NCI-H1930 (cell line): Measurements from ENCODE around the gene SORBS1.

Experiments used
- DNase-seq, 2 experiments: peaks; one replicate each; lab custom pipeline; 2025; lab: John Stamatoyannopoulos, UW

SORBS1 gene

DNA sequence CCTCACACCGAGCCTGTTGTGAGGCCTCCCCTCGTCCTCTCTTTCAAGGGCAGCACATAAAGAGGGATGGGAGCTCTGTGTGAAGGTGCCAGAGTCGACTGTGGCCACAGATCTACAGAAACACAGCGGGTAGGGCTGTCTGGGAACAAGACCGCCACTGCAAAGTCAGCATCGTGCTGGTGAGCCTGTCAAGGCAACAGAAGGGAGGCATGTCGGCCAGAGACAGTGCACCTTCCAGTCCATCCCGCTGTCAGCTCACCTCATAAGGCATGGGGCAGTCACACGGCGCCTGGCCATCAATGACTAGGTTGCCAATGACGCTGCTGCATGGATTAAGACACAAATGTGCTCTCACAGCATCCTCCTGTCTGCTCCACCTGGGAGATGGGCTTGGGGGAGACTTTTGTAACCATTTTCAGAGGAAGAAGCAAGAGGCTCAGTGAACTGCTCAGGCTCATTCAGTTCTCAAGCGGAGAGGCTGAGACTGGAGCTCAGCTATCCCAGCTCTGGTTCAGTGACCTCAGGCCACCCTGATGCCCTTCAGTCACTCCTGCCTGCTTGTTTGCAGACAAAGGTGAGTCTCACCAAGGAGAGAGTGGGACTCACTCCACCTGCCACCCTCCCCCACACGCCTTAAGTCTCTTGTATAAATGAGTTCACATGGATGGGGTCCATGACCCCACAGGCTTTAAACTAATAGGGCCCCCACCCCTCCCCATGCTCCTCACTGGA, 125.5 kb downstream of the SORBS1 start:
- no peak for DNase-seq

GRCh38 chr10:95434583-95434982, 126.6 kb downstream of the SORBS1 start:
- DNase-seq = no peak

GRCh38 chr10:95431900-95432342, 129.2 kb downstream of the SORBS1 start:
- DNase-seq = no peak

DNA sequence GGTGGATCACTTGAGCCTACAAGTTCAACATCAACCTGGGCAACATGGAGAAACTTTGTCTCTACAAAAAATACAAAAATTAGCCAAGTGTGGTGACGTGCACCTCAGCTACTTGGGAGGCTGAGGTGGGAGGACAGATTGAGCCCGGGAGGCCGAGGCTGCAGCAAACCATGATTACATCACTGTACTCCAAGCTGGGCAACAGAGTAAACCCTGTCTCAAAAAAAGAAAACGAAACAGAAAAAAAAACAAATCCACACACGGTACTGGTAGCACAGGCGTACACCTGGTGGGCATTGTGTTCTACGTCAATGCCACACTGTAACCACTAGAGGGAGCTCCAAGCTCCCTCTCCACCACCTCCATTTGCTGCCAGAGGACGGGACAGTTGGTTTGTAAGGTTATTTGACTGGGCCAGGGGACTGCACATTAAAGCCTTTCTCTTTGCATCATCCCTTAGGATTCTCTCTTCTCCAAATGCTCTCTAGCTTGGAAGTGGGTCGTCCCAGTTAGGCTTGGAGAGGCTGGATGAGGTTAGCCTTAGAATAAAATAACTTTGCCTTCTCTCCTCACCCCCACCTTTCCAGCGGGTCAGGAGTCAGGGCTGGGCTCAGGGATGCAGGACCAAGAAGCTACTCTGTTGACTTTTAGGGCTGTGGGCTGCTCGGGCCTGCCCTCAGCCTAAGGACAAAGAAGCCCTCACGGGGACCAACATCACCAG, 130.8 kb downstream of the SORBS1 start:
- DNase-seq = peak in 1 of 2 experiments; percentile 2

DNA sequence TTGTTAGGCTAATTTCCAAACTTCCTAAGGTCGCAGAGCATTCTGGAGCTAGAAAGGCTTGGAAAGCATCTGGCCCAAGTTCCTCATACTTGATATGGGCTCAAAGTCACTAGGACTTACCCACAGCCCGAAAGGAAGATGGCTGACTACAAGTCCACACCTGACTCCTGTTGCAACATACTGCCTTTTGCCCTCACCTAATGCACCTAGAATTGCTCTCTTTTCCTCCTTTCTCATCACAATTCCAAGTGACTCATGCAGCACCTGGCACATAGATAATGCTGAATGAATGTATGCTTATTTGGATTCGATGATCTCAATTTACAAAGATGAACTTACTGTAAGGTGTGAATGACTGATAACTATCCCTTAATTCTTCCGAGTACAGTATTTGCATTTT, 131.5 kb downstream of the SORBS1 start:
- no peak for DNase-seq

DNA sequence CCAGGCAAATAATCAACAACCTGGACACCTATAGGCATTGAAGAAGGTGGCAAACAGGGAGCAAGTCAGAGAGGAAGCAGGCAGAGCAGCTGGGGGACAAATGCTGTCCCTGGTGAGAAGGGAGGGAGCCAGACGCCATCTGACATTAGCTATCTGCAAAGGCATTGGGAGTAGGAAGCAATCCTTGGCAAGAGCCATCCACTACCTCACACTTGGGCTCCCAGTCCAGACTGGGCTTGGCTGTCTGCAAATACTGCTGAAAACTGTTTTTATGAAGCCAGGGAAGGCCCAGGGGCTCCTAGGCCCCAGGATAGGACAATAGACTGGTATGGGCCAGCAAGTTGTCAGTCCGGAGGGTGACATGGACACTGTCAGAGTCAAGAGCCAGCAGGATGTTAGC, 132.5 kb downstream of the SORBS1 start:
- DNase-seq = no peak

DNA sequence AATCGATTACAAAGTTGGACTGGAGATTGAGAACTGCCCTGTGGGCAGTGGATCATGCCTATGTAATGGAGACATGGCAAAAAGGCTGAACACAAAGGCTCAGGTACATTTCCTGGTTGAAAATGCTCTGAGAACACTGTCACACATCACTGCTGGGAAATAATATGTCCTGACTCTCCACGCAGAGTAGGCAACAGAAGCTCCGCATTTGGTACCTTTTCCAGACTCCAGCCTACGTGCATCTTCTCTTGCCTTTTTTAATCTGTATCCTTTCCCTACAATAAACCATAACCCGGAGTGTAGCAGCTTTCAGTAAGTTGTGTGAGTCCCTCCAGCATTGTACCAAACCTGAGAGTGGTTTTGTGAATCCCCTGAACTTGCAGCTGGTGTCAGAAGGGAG, 134.7 kb downstream of the SORBS1 start:
- no peak for DNase-seq

DNA sequence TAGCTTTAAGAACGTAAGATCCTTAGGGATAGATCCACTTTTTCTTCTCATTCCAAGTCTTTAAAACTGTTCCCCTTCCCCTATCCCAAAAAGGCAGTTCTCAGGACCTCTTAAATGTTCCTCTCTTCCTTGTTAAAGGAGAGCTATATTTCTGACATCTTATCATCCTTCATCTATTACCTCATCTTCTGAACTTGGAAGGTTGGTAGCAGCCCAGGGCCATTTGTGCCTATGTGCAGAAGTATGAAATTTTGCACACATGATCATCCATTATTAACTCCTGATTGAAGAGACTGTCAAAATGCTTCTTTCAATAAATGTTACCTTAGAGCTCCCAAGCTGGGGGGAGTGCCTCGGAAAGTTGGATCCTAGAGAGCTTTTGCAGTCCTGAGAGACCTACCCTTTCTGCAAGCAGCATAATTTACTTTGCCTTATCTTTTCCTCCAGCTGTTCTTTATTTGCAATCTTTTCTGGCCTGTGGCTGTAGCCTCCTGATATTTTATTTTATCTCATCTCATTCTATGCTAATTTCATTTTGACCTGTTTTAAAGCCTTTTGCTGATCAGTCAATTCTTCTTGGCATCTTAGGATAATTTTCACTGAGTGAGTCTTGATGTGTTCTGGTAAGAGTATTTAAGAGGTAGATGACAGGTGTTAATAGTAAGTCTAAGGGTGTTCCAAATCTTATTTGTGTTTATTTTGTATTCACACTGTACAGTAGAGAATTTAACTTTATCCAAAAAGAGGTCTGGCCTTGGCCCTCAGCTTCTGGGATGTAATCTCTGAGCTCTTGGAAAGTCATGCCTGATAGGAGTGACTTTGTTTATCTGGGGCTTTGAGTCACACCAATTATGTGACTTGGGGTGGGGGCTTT, 135.3 kb downstream of the SORBS1 start:
- no peak for DNase-seq

DNA sequence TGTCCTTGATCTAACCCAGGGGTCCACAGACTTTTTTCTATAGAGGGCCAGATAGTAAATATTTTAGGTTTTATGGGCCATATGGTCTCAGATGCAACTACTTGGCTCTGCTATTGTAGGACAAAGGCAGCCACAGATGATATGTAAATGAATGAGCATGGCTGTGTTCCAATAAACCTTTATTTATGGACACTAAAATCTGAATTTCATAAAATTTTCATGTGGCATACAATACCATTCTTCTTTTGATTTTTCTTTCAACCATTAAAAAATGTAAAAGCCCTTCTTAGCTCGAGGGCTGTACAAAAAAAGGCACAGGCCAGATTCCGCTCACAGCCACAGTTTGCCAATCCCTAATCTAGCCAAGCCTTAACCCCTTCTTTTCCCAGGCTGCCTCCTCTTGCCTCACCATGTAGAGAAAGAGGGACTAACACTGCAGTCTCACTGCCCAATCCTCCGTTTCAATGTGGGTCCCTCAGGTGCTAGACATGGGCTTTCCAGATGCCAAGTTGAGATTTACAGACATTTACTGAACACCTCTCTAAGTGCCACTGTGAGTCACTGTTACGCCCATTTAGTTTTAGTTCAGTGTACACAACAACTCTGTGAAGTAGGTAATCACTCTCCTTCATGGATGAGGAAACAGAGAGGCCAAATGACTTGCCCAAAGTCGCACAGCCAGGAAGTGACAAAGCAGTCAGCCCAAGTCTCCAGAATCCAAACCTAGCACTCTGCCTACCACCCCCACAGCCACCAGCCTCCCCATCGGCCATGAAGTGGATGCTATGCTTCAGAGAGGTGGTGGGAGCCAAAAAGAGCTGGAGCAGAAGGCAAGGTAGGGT, 137.8 kb downstream of the SORBS1 start:
- no peak for DNase-seq

DNA sequence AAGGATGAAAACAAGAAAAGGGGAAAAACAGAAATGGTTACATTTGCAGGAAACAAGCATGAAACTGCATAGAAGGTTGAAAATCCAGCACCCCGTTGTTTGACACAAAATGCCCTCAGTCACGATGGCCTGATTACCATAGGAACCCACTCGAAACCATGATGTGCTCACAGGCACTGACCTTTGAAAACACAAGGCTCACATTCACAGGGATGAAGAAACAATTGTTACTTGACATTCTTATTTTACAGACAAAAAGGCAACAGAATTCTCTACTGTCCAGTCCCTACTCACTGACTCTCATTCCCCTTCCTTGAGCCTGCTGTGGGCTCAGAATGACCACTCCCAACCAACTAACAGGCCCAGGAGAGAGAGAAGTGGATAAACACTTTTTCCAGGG, 138.9 kb downstream of the SORBS1 start:
- DNase-seq = no peak

DNA sequence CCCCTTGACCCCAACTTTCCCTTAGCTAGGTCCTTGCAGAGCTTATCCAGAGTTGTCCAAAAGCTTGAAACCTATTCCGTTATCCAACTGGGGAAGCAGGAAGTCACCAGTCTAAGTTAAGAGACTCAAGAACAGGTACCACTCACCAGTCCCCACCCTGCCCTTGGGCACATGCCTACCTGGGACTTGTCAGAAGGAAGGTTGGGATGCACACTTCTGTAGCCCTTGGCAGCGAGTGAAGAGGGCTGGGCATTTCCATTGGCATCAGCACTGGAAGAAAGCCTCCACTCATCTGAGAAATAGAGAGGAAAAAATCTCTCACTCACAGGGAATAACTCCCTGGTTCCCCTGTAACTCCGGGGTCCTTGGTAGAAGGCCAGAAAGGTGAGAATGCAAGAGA, 139.4 kb downstream of the SORBS1 start:
- DNase-seq = no peak

GRCh38 chr10:95419399-95419798, 141.8 kb downstream of the SORBS1 start:
- DNase-seq = no peak

GRCh38 chr10:95416973-95417372, 144.2 kb downstream of the SORBS1 start:
- no peak for DNase-seq

GRCh38 chr10:95416270-95416669, 144.9 kb downstream of the SORBS1 start:
- DNase-seq = no peak

- DNase-seq = no peak
Observed at GRCh38 chr10:95415621-95416031, 145.5 kb downstream of the SORBS1 start.

DNA sequence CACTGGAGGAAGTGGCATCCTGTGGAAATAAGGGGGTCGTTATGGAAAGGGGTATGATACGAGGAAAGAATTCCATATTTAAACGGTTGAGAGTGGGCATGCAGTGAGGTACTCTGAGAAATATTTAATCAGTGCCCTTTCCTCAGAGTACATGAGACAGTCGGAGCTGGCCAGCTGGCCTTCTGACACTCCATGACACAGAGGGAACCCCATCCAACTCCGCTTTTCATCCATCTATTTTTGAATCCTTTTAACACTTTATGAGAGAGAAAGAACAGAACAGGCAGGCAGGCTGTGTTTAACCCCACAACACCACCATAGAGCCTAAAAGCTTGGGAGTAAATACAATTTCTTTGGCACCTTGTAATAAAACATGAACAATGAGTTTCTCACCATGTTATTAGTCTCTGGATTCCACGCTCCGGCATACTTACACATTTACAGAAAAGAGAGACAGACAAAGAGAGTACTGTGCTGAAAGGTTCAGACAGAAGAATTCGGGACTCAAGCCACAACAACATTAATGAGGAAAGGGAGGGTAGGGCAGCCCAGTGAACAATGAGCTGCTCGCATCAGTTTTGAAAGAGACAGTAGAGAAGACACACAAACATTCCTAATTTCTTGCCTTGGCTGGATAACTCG, 146.2 kb downstream of the SORBS1 start:
- no peak for DNase-seq

DNA sequence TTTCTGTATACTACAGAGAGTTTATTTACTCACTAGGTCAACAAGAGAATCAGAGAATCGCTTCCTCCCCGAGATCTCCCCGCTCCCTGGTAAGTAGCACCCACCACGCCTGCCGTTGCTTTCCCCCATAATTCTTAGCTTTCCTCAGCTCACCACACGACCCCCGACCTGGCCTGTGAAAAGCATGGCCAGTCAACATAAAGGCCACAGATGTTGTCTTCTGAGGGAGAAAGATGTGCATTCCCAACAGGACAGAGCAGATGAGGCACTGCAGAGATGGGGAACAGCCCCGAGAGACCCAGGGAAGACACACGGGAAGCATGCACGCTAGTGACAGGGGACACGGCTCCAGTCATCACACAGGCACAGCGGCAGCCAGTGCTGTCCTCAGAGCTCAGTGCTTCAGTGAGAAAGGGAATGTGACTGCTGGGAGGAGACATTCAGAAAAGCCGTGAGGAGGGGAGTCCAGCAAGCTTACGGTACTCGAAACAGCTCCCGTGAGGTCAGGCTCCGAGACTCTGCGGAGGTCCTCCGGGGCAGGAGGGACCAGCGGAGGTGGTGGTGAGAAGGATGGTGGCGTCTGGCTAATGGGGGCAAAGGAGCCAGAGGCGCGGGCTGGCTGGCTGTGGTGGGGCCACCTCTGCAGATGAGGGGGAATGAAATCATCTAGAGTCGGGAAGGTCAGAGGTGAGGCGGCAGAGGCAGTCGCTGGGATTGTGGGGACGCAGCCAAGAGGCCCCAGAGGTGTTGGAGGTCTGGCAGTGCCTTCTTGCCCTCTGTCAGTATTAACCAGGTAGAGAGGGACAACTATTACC, 146.9 kb downstream of the SORBS1 start:
- no peak for DNase-seq

GRCh38 chr10:95413588-95413987, 147.6 kb downstream of the SORBS1 start:
- DNase-seq = no peak

- no peak for DNase-seq
Observed at GRCh38 chr10:95411635-95412034, 149.5 kb downstream of the SORBS1 start.
